GM12878 (cell line): ENCODE results near the gene PTBP3. TPM values are rescaled to one million over a fixed set of nuclear protein-coding genes. Genes with fewer than 3 reads are reported as not detected.

Source experiments
- ATAC-seq: fragments of 200-7000 bp; cut with Tn5 transposase; 3 replicates; pipeline ENCODE4 v1.9.1; 2020; ENCODE audit warnings: mild to moderate bottlenecking, moderate library complexity
- BruUV-seq: library from RNA; stranded (reverse); fragments of 400-500 nt; replicated peaks from 2 replicates; lab custom pipeline; 2021; lab: Mats Ljungman, UMichigan
- CTCF ChIA-PET: fragments of 300-600 bp; sonication (Branson Sonifier 250); formaldehyde crosslinking; extraction: SDS; loops from one replicate; lab custom pipeline; 2021; ENCODE audit warnings: inconsistent platforms; lab: Yijun Ruan, JAX
- POLR2A ChIA-PET: fragments of 350-600 bp; formaldehyde crosslinking; extraction: SDS; loops from one replicate; lab custom pipeline; 2021; ENCODE audit warnings: inconsistent platforms; lab: Charles Lee
- RAD21 ChIA-PET: fragments of 300-600 bp; sonication (Branson Sonifier 250); formaldehyde crosslinking; loops from one replicate; lab custom pipeline; 2023; ENCODE audit warnings: antibody characterized with exemption; ENCODE audit not compliant: unreplicated experiment; lab: Charles Lee
- SMC1A ChIA-PET: fragments of 300-600 bp; sonication (Branson Sonifier 250); formaldehyde crosslinking; loops from one replicate; lab custom pipeline; 2023; ENCODE audit not compliant: unreplicated experiment, uncharacterized antibody; lab: Charles Lee
- DNase-seq: peaks from one replicate; pipeline ENCODE4 v3.0.0-alpha.2; 2011; ENCODE audit warnings: low read depth, low spot score
- FAIRE-seq: peaks from 3 replicates; lab custom pipeline; 2011; peaks lifted over from hg19 to GRCh38; lab: Jason Lieb, UNC
- H2AFZ ChIP-seq: 2 replicates; pipeline ENCODE4 v1.6.0; 2011; ENCODE audit warnings: low read depth, low read length, control low read depth; ENCODE audit not compliant: control insufficient read depth
- H3K27ac ChIP-seq: 2 replicates; pipeline ENCODE4 v1.5.1; 2011; ENCODE audit warnings: control low read depth; ENCODE audit not compliant: control insufficient read depth, insufficient read depth
- H3K27me3 ChIP-seq, 2 experiments: replicated peaks in 1 of 2; 2 replicates each; pipeline versions ENCODE4 v1.6.0 to v1.6.1; 2011; ENCODE audit warnings: low read length in 1 of 2; ENCODE audit not compliant: control insufficient read depth in 2 of 2, insufficient read depth in 2 of 2
- H3K36me3 ChIP-seq, 2 experiments: 2 replicates each; pipeline ENCODE4 v1.5.1; 2011; ENCODE audit warnings: low read length in 1 of 2; ENCODE audit not compliant: control insufficient read depth in 2 of 2, insufficient read depth in 2 of 2
- H3K4me1 ChIP-seq: 2 replicates; pipeline ENCODE4 v1.6.1; 2011; ENCODE audit warnings: mild to moderate bottlenecking, low read length, moderate library complexity, mixed read lengths; ENCODE audit not compliant: control insufficient read depth, insufficient read depth
- H3K4me2 ChIP-seq: 2 replicates; pipeline ENCODE4 v1.6.0; 2011; ENCODE audit warnings: control low read depth; ENCODE audit not compliant: control insufficient read depth, insufficient read depth
- H3K4me3 ChIP-seq: fragments of 200-600 bp; sonication (generic); 2 replicates; pipeline ENCODE4 v1.5.1; 2016
- H3K79me2 ChIP-seq: 2 replicates; pipeline ENCODE4 v1.6.0; 2011; ENCODE audit warnings: low read length; ENCODE audit not compliant: control insufficient read depth, insufficient read depth
- H3K9ac ChIP-seq: 2 replicates; pipeline ENCODE4 v1.8.0; 2011; ENCODE audit warnings: low read length, control low read depth, mixed read lengths; ENCODE audit not compliant: control insufficient read depth, insufficient read depth
- H3K9me3 ChIP-seq: replicated peaks from 3 replicates; pipeline ENCODE4 v1.5.1; 2011; ENCODE audit warnings: mild to moderate bottlenecking, low read length; ENCODE audit not compliant: control insufficient read depth, insufficient read depth
- H4K20me1 ChIP-seq: 2 replicates; pipeline ENCODE4 v1.6.0; 2011; ENCODE audit not compliant: control insufficient read depth, insufficient read depth
- BCL11A ChIP-seq: IDR thresholded peaks from 2 replicates; pipeline ENCODE4 v1.6.1; 2011; ENCODE audit warnings: low read depth, low read length
- E2F4 ChIP-seq: IDR thresholded peaks from 2 replicates; pipeline ENCODE4 v1.6.1; 2012; ENCODE audit warnings: low read depth, low read length, improper control_type of control experiment
- EGR1 ChIP-seq, 2 experiments: IDR thresholded peaks; 1 replicate in 1 of 2; 2 replicates in 1 of 2; pipeline ENCODE4 v1.6.1; 2011 to 2012; ENCODE audit warnings: low read depth in 2 of 2, low read length in 2 of 2, borderline replicate concordance in 1 of 2, mild to moderate bottlenecking in 1 of 2, moderate library complexity in 1 of 2
- JUNB ChIP-seq: IDR thresholded peaks from 2 replicates; pipeline ENCODE4 v1.6.1; 2016; ENCODE audit warnings: antibody characterized with exemption, mild to moderate bottlenecking
- MEF2A ChIP-seq: IDR thresholded peaks from 2 replicates; pipeline ENCODE4 v1.6.1; 2011; ENCODE audit warnings: low read depth, mild to moderate bottlenecking, low read length, moderate library complexity; ENCODE audit not compliant: insufficient read depth
- NFYB ChIP-seq: IDR thresholded peaks from 2 replicates; pipeline ENCODE4 v1.6.1; 2011; ENCODE audit warnings: low read depth, mild to moderate bottlenecking, low read length, improper control_type of control experiment, moderate library complexity; ENCODE audit not compliant: insufficient read depth
- NR2C1 ChIP-seq: fragments of 450-650 bp; IDR thresholded peaks from 2 replicates; pipeline ENCODE4 v1.6.1; 2017; ENCODE audit warnings: antibody characterized with exemption, mild to moderate bottlenecking, moderate library complexity
- NR2F1 ChIP-seq: fragments of 450-650 bp; conservative IDR thresholded peaks from 2 replicates; pipeline ENCODE4 v1.6.1; 2017; ENCODE audit warnings: mild to moderate bottlenecking
- PAX8 ChIP-seq: fragments of 450-650 bp; IDR thresholded peaks from 2 replicates; pipeline ENCODE4 v1.6.1; 2017; ENCODE audit warnings: mild to moderate bottlenecking, moderate library complexity
- SREBF2 ChIP-seq: IDR thresholded peaks from 2 replicates; pipeline ENCODE4 v1.6.1; 2012; ENCODE audit warnings: mild to moderate bottlenecking, low read length
- TCF7 ChIP-seq: IDR thresholded peaks from 2 replicates; pipeline ENCODE4 v1.6.1; 2014; ENCODE audit warnings: antibody characterized with exemption, borderline replicate concordance
- USF1 ChIP-seq: IDR thresholded peaks from 2 replicates; pipeline ENCODE4 v1.6.1; 2011; ENCODE audit warnings: borderline replicate concordance, low read depth, mild to moderate bottlenecking, moderate library complexity, mixed read lengths, low read length; ENCODE audit not compliant: insufficient read depth; ENCODE audit errors: extremely low read length
- YBX1 ChIP-seq: fragments of 450-650 bp; IDR thresholded peaks from 2 replicates; pipeline ENCODE4 v1.6.1; 2016; ENCODE audit warnings: antibody characterized with exemption
- YY1 ChIP-seq: IDR thresholded peaks from 2 replicates; pipeline ENCODE4 v1.6.1; 2011; ENCODE audit warnings: low read depth, mild to moderate bottlenecking, low read length
- ZBTB40 ChIP-seq: fragments of 450-650 bp; IDR thresholded peaks from 2 replicates; pipeline ENCODE4 v1.6.1; 2016; ENCODE audit warnings: mild to moderate bottlenecking, moderate library complexity, borderline replicate concordance
- ZNF217 ChIP-seq: fragments of 450-650 bp; IDR thresholded peaks from 2 replicates; pipeline ENCODE4 v1.6.1; 2017; ENCODE audit warnings: antibody characterized with exemption, mild to moderate bottlenecking
- ZNF384 ChIP-seq: IDR thresholded peaks from 2 replicates; pipeline ENCODE4 v1.6.1; 2012; ENCODE audit warnings: low read depth, mild to moderate bottlenecking, low read length, improper control_type of control experiment, borderline replicate concordance
- WGBS: methylation state at CpG from one replicate; pipeline ENCODE4 v1.1.6; 2016; ENCODE audit warnings: low lambda C conversion rate; ENCODE audit not compliant: insufficient replicate concordance, insufficient coverage; ENCODE audit errors: missing lambda C conversion rate; 5-methylcytosine and 5-hydroxymethylcytosine counted together
- in situ Hi-C: fragments of 300-500 bp; cut with MboI; formaldehyde crosslinking; loops from 9 replicates; pipeline ENCODE4 v1.14.3; 2018; ENCODE audit warnings: mixed read lengths
- intact Hi-C: fragments of 100-400 bp; cut with micrococcal nuclease; formaldehyde crosslinking; loops from one replicate; pipeline ENCODE4 v1.14.2; 2022; ENCODE audit not compliant: unreplicated experiment
- polyA plus RNA-seq, 11 experiments: library from polyadenylated mRNA; depleted of rRNA in 4 of 11; unstranded in 6 of 11; stranded (reverse) in 5 of 11; fragments of >200 nt; fragmentation: Nextera tagmentation in 4 of 11; fragmentation: Illumina TruSeq in 1 of 11; extraction: Ambion mirVana in 4 of 11; extraction: Trizol in 1 of 11; gene quantifications; 1 replicate in 1 of 11; 2 replicates in 10 of 11; pipeline versions ENCODE4 v1.2.1 to v1.2.3, GENCODE V29; 2011 to 2016; ENCODE audit warnings: inconsistent platforms in 2 of 11, missing spikeins in 2 of 11, low read depth in 1 of 11
- total RNA-seq, 4 experiments: library from RNA; depleted of rRNA in 3 of 4; stranded (reverse); fragments of >200 nt in 3 of 4; fragmentation: Illumina TruSeq in 1 of 4; extraction: Trizol in 1 of 4; gene quantifications; 2 replicates each; pipeline versions ENCODE4 v1.2.1 to v1.2.3, GENCODE V29; 2013 to 2021

The PTBP3 gene
- total and polyA plus RNA-seq, 10 of the 15 experiments (the other 5 are each of a cell fraction or from before 2014, with no cell fraction given) = 12.5 to 104 (median 52.7) TPM

GRCh38 chr9:112333639-112334431 is 416 bp upstream of the PTBP3 start:
- ChIA-PET CTCF (interaction anchor here (0.8 to 0.9 kb wide), 2 partner anchors 236 to 240 kb away, joined by 3 read pairs; no protein-coding TSS in a partner anchor), RAD21 (interaction anchor here (0.8 to 2.1 kb wide), 8 partner anchors 46 to 240 kb away, joined by 3 to 14 read pairs (median 4); partner anchors contain the start of gene HSDL2), SMC1A (interaction anchor here (3.2 kb wide), 1 partner anchor 240 kb away, joined by 7 read pairs; no protein-coding TSS in a partner anchor), POLR2A (interaction anchor here (1.7 kb wide), 1 partner anchor 46 kb away, joined by 7 read pairs; the partner anchor contains the start of gene HSDL2)
- intact Hi-C loops = loop anchor here (1.0 to 5.0 kb wide), 7 partner anchors 43 to 437 kb away; partner anchors contain the start of gene UGCG
- Histone ChIP-seq H4K20me1 (no peaks in the 10 kb centered on the region), H3K4me2 (peak overlapping the region; percentile 95), H3K9ac (peak overlapping the region; percentile 88), H3K4me1 (peaks cover 4% of the 10 kb centered on the region; the same call in 1 of the 2 replicates), H3K9me3 (no peaks in the 10 kb centered on the region), H3K27ac (peak overlapping the region; percentile 77), H3K27me3 (no peaks in the 10 kb centered on the region), H3K79me2 (peaks cover 41% of the 10 kb centered on the region), H2AFZ (peak overlapping the region; percentile 86), H3K4me3 (peak overlapping the region; percentile 94), H3K36me3 (no peaks in the 10 kb centered on the region)
- WGBS = under 1% methylated on average over 16 of the region's 72 CpGs
- TSS peak; percentile 90 for BruUV-seq
- in situ Hi-C loops = no loop called here
- FAIRE-seq (no peak), ATAC-seq (peak; percentile 80), DNase-seq (peak; percentile 57)
- TF ChIP-seq E2F4 = no peak; the same call in 1 of the 2 replicates
- no peak for TF ChIP-seq NFYB
- no peak for TF ChIP-seq NR2F1
- TF ChIP-seq ZBTB40 = peak; percentile 26; the same call in 1 of the 2 replicates
- no peak for TF ChIP-seq MEF2A
- TF ChIP-seq ZNF217 = no peak
- TF ChIP-seq USF1 = no peak
- no peak for TF ChIP-seq YBX1
- TF ChIP-seq JUNB = no peak
- no peak for TF ChIP-seq BCL11A
- TF ChIP-seq PAX8 = 0 out of 2 replicates have a peak, but pooled peaks have one; percentile 49
- no peak for TF ChIP-seq SREBF2
- peak; percentile 53; the same call in 1 of the 2 replicates for TF ChIP-seq YY1
- peak in 1 of 2 experiments; percentile 76; a peak in 1 of 3 replicates for TF ChIP-seq EGR1 (IDR thresholded peaks at IDR 0.05; ENCODE audit: borderline replicate concordance in 1 of 2, low read depth in 2 of 2, low read length in 2 of 2)
- no peak for TF ChIP-seq ZNF384
- TF ChIP-seq NR2C1 = no peak
- no peak for TF ChIP-seq TCF7
